Activated CD4-positive, alpha-beta T cell treated with anti-CD3 and anti-CD28 coated beads, Interleukin-2, amount 10 ng/mL, durations not matched to agents 24 days and 14 days (primary cell): ENCODE data around the gene ZNF831. TPM values are rescaled to one million over a fixed set of nuclear protein-coding genes. Genes with fewer than 3 reads are reported as not detected.

Experiments
- DNase-seq: peaks from one replicate; pipeline ENCODE4 v3.0.0; 2022
- H3K27ac Mint-ChIP-seq: one replicate; pipeline ENCODE4 v1.8.0; 2022; ENCODE audit warnings: mild to moderate bottlenecking, mixed read lengths
- H3K27me3 Mint-ChIP-seq: one replicate; pipeline ENCODE4 v1.8.0; 2022; ENCODE audit warnings: mixed read lengths
- H3K36me3 Mint-ChIP-seq: one replicate; pipeline ENCODE4 v1.8.0; 2022; ENCODE audit warnings: low read depth, mild to moderate bottlenecking, mixed read lengths
- H3K4me1 Mint-ChIP-seq: one replicate; pipeline ENCODE4 v1.8.0; 2021; ENCODE audit warnings: mixed read lengths
- H3K4me3 Mint-ChIP-seq: one replicate; pipeline ENCODE4 v1.8.0; 2022; ENCODE audit warnings: mild to moderate bottlenecking, moderate library complexity, mixed read lengths
- H3K9me3 Mint-ChIP-seq: one replicate; pipeline ENCODE4 v1.8.0; 2021; ENCODE audit warnings: mixed read lengths
- intact Hi-C: fragments of 100-400 bp; cut with micrococcal nuclease; formaldehyde crosslinking; loops from one replicate; pipeline ENCODE4 v1.15.1; 2023
- total RNA-seq: library from RNA; stranded (reverse); gene quantifications from 2 replicates; pipeline ENCODE4 v1.2.3, GENCODE V29; 2022

ZNF831 gene
- total RNA-seq, 1 donor from 2014 or later, result 3.1 TPM

DNA sequence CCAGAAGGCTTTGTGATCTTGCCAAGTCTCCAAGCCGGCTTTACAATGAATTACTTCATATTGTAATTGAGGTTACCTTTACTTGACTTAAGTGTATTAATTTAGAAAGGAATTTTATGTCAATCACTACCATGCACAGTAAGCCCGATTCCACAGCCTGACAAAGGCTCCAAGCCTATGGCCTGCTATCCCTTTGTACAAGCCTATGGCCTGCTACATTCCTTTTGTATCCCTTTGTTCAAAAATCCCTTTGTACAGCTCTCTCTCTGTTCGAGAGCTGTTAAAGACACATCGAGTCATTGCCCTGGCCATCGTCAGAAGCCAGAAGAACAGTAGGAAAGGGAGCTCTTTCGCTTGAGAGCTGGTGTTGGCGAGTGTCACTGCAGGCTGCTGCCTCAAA, 134.1 kb downstream of the ZNF831 start:
- intact Hi-C loops, result no loop called here
- peaks cover 63% of the 10 kb centered on the region for H3K27me3 Mint-ChIP-seq

DNA sequence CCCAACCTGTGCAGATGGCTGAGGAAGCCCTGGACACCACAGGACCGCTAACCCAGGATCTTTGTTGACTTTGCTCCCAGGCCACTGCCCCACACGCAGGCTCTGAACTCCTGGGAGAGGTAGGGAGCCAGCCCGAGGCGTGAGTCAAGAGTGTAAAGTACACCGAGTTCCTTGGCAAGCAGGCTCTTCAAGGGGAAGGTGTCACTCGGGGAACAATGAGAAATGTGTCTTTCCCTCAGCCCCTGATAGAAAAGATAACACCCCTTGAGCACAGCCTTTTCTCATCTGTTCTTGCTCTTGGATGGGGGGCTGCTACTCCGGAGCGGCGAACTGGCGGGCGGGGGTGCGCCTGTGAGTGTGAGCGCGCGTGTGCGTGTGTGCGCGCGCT, 136.3 kb downstream of the ZNF831 start:
- H3K9me3 Mint-ChIP-seq, result no peaks in the 10 kb centered on the region
- intact Hi-C loops, result no loop called here
- DNase-seq, result no peak

More for the DNA sequence above, 134.1 kb downstream of the ZNF831 start:
- Mint-ChIP-seq H3K4me3 (no peak overlapping the region), H3K36me3 (no peaks in the 10 kb centered on the region), H3K9me3 (no peaks in the 10 kb centered on the region), H3K4me1 (no peaks in the 10 kb centered on the region), H3K27ac (no peak overlapping the region)
- no peak for DNase-seq

DNA sequence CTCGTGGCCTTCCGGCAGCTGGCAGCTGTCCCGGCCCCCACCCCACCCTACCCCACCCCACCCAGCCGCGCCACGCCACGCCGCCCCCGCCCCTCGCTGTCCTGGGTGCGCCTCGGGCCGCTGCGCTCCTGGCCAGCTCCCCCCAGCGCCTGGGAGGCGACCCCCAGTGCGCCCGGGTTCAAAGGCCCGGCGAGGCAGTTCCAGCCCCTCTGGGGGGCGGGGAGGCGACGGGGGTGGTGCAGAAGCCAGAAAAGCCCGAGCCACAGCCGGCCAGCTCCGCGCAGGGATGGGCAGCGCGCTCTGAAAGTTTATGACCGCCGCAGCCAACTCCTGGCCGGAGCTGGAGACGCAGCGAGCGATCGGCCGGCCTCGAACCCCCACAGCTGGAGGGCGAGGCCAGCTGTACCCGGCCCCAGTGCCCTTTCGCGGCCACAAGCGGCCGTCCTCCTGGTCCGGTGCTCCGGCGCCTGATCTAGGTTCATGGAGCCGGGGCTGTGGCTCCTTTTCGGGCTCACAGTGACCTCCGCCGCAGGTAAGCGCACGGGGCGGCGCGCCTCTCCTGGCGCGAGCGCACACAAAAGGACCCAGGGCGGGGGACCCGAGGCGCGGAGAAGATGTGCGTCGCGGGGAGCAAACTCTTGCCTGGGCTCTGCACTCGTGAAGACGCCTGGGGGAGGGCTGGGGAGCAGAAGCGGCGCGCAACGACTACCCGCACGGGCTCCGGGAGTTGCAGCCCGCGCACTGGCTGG, 136.9 kb downstream of the ZNF831 start, which contains the start of gene EDN3:
TSS of gene EDN3 (plus strand) at position 279 of the 749 bp plus-strand sequence. CDS start at position 481, 202 bp downstream.
- H3K4me1 Mint-ChIP-seq, result peaks cover 2% of the 10 kb centered on the region
- no peak within 1 kb of the TSS for H3K4me3 Mint-ChIP-seq
- DNase-seq, result no peak
- H3K9me3 Mint-ChIP-seq, result no peaks in the 10 kb centered on the region
- H3K27me3 Mint-ChIP-seq, result peaks cover 59% of the 10 kb centered on the region
- no peak within 1 kb of the TSS for H3K27ac Mint-ChIP-seq
- intact Hi-C loops, result no loop called here
- H3K36me3 Mint-ChIP-seq, result no peaks in the 10 kb centered on the region

More for the DNA sequence above, 136.3 kb downstream of the ZNF831 start:
- Mint-ChIP-seq H3K4me3 (no peak overlapping the region), H3K36me3 (no peaks in the 10 kb centered on the region), H3K27ac (no peak overlapping the region), H3K4me1 (peaks cover 2% of the 10 kb centered on the region), H3K27me3 (peaks cover 63% of the 10 kb centered on the region)

- Mint-ChIP-seq H3K9me3 (no peaks in the 10 kb centered on the region), H3K27ac (no peak overlapping the region), H3K27me3 (peaks cover 55% of the 10 kb centered on the region), H3K4me3 (no peak overlapping the region), H3K4me1 (peaks cover 2% of the 10 kb centered on the region), H3K36me3 (no peaks in the 10 kb centered on the region)
- intact Hi-C loops, result no loop called here
- DNase-seq, result no peak
Measured at GRCh38 chr20:59301343-59302007, 137.9 kb downstream of the ZNF831 start.

GRCh38 chr20:59305908-59306655, 142.5 kb downstream of the ZNF831 start:
- Mint-ChIP-seq H3K4me1 (peaks cover 2% of the 10 kb centered on the region), H3K27me3 (peaks cover 29% of the 10 kb centered on the region), H3K9me3 (no peaks in the 10 kb centered on the region)

DNA sequence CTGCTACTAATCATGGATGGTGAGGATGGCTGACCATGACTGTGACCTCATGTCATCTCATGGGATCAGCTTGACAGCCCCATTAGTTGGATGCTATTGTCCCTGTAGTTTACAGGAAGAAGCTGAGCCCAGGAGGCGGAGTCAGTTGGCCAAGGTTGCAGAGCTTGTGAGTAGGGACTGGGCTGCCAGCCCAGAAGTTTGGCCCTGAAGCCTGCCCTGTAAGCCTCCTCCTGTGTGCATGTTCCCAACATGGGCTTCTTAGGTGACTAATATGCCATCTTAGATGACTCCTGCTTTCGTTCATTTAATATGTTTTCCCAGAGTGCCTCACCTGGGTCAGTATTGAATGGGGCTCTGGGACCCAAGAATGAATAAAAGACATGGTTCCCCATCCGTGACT, 143.6 kb downstream of the ZNF831 start:
- DNase-seq, result no peak
- intact Hi-C loops, result no loop called here
- H3K4me3 Mint-ChIP-seq, result no peak overlapping the region
- H3K4me1 Mint-ChIP-seq, result peaks cover 2% of the 10 kb centered on the region
- no peaks in the 10 kb centered on the region for H3K9me3 Mint-ChIP-seq
- peaks cover 24% of the 10 kb centered on the region for H3K27me3 Mint-ChIP-seq
- H3K27ac Mint-ChIP-seq, result no peak overlapping the region
- H3K36me3 Mint-ChIP-seq, result no peaks in the 10 kb centered on the region

More at GRCh38 chr20:59305908-59306655, 142.5 kb downstream of the ZNF831 start:
- no peak overlapping the region for H3K27ac Mint-ChIP-seq
- H3K36me3 Mint-ChIP-seq, result no peaks in the 10 kb centered on the region
- intact Hi-C loops, result no loop called here
- no peak for DNase-seq
- no peak overlapping the region for H3K4me3 Mint-ChIP-seq

Other genes with a start within 250 kb of the ZNF831 start
- 119 and 120 TPM in 2 replicates for gene NELFCD, start 182.6 kb upstream of the ZNF831 start, total RNA-seq
- gene CTSZ, start 156.6 kb upstream of the ZNF831 start, total RNA-seq, result 48.1 and 51.1 TPM in 2 replicates
- not detected in 2 replicates for gene TUBB1, start 144.4 kb upstream of the ZNF831 start, total RNA-seq
- gene ATP5F1E, start 131.5 kb upstream of the ZNF831 start, total RNA-seq, result 69.9 and 70.9 TPM in 2 replicates
- gene PRELID3B, start 121.0 kb upstream of the ZNF831 start, total RNA-seq, result 119 and 123 TPM in 2 replicates
- gene EDN3, start 136.8 kb downstream of the ZNF831 start, total RNA-seq, result not detected in 2 replicates